Stimulated activated CD4-positive, alpha-beta T cell treated with anti-CD3 and anti-CD28 coated beads, Interleukin-12 subunit alpha, Interleukin-12 subunit beta, amount 100 ng/mL, for 24 hours (primary cell): ENCODE measurements around the gene SLC5A3.
A peak's percentile ranks its signal among the peaks of the same experiment; 100 is the strongest.

Experiments
- DNase-seq, 2 experiments: peaks; one replicate each; pipeline ENCODE4 v3.0.0-alpha.2; 2020; ENCODE audit warnings: low read depth in 2 of 2

The SLC5A3 gene

GRCh38 chr21:34073032-34073748, at the start of gene SLC5A3, which contains the start of gene MRPS6:
SLC5A3 (plus strand) TSS chr21:34073578; CDS start chr21:34095199, 21,621 bp downstream.
MRPS6 (plus strand) TSS chr21:34073578; CDS start chr21:34073701, 123 bp downstream.
- DNase-seq: peak; percentile 53 to 66

- DNase-seq: no peak
These were observed 49.5 kb upstream of the SLC5A3 start for GRCh38 chr21:34023691-34024373.

GRCh38 chr21:34024374-34024693, 49.0 kb upstream of the SLC5A3 start:
- DNase-seq: no peak

GRCh38 chr21:34027721-34028461, 45.5 kb upstream of the SLC5A3 start:
- DNase-seq: no peak

GRCh38 chr21:34029743-34030528, 43.4 kb upstream of the SLC5A3 start:
- peak; percentile 10 to 23 for DNase-seq

- no peak for DNase-seq
These were observed 41.5 kb upstream of the SLC5A3 start for GRCh38 chr21:34031835-34032370.

- no peak for DNase-seq
These were observed 38.9 kb upstream of the SLC5A3 start for GRCh38 chr21:34034369-34035014.

GRCh38 chr21:34035619-34036354, 37.6 kb upstream of the SLC5A3 start:
- no peak for DNase-seq

GRCh38 chr21:34037009-34037795, 36.2 kb upstream of the SLC5A3 start:
- DNase-seq: no peak

- no peak for DNase-seq
These were observed 33.5 kb upstream of the SLC5A3 start for GRCh38 chr21:34039678-34040382.

GRCh38 chr21:34042735-34043134, 30.6 kb upstream of the SLC5A3 start:
- no peak for DNase-seq

- no peak for DNase-seq
These were observed 30.0 kb upstream of the SLC5A3 start for GRCh38 chr21:34043333-34043732.

GRCh38 chr21:34046917-34047316, 26.5 kb upstream of the SLC5A3 start:
- DNase-seq: no peak

GRCh38 chr21:34047835-34048234, 25.5 kb upstream of the SLC5A3 start:
- no peak for DNase-seq

GRCh38 chr21:34052171-34052570, 21.2 kb upstream of the SLC5A3 start:
- no peak for DNase-seq

GRCh38 chr21:34054259-34054658, 19.1 kb upstream of the SLC5A3 start:
- no peak for DNase-seq

GRCh38 chr21:34055615-34056014, 17.8 kb upstream of the SLC5A3 start:
- no peak for DNase-seq

- DNase-seq: no peak
These were observed 11.4 kb upstream of the SLC5A3 start for GRCh38 chr21:34061983-34062382.

GRCh38 chr21:34065027-34065426, 8.4 kb upstream of the SLC5A3 start:
- no peak for DNase-seq
